ENCODE data around the gene ASCL5. TPM values are rescaled to one million over a fixed set of nuclear protein-coding genes. Genes with fewer than 3 reads are reported as not detected.

ASCL5 gene
- total and polyA plus RNA-seq, 2 donors (not counting 1 experiment from before 2014, with no cell fraction given), result not detected

- H3K79me2 ChIP-seq (ENCODE audit: control insufficient read depth, insufficient read depth, low read length), result no peaks in the 10 kb centered on the region
- no peak overlapping the region for H3K4me3 ChIP-seq (replicated peaks in 1 of 4; ENCODE audit: control extremely low read depth in 1 of 4, insufficient read depth in 1 of 4, low read depth in 3 of 4, low read length in 4 of 4)
- no peaks in the 10 kb centered on the region for H4K20me1 ChIP-seq (ENCODE audit: control insufficient read depth, extremely low read depth, insufficient read depth, low read length)
- H3K9me3 ChIP-seq (ENCODE audit: control insufficient read depth, insufficient read depth, low read depth, low read length), result no peaks in the 10 kb centered on the region
- no peak overlapping the region for H3K27ac ChIP-seq (ENCODE audit: insufficient read depth, low read length)
- H3K4me2 ChIP-seq (ENCODE audit: extremely low read depth, insufficient read depth, low read length), result no peak overlapping the region
- no peak overlapping the region for H3K9ac ChIP-seq (ENCODE audit: insufficient read depth, low read length)
- peaks cover 2% of the 10 kb centered on the region for H3K4me1 ChIP-seq (ENCODE audit: control insufficient read depth, extremely low read depth, insufficient read depth, low read length)
- no peak overlapping the region for H2AFZ ChIP-seq (ENCODE audit: low read length)
- no peak for DNase-seq (ENCODE audit: low read depth in 2 of 2)
- TF ChIP-seq CTCF (conservative IDR thresholded peaks at IDR 0.05 in 1 of 2, IDR thresholded peaks at IDR 0.05 in 1 of 2; ENCODE audit: low read depth in 1 of 2, low read length in 2 of 2) (no peak), EZH2 (IDR thresholded peaks at IDR 0.05; ENCODE audit: low read length, missing control alignments) (no peak)
- peaks cover 24% of the 10 kb centered on the region for H3K27me3 ChIP-seq (ENCODE audit: control insufficient read depth, insufficient read depth, low read length)
- no peaks in the 10 kb centered on the region for H3K36me3 ChIP-seq (ENCODE audit: control insufficient read depth, insufficient read depth, low read length)
Measured at GRCh38 chr1:201157949-201158348, 31.0 kb upstream of the ASCL5 start.

GRCh38 chr1:201156819-201157218 lies 29.8 kb upstream of the ASCL5 start:
- no peak overlapping the region for H3K27ac ChIP-seq (ENCODE audit: insufficient read depth, low read length)
- H3K79me2 ChIP-seq (ENCODE audit: control insufficient read depth, insufficient read depth, low read length), result no peaks in the 10 kb centered on the region
- H3K9ac ChIP-seq (ENCODE audit: insufficient read depth, low read length), result no peak overlapping the region
- H3K9me3 ChIP-seq (ENCODE audit: control insufficient read depth, insufficient read depth, low read depth, low read length), result no peaks in the 10 kb centered on the region
- H3K27me3 ChIP-seq (ENCODE audit: control insufficient read depth, insufficient read depth, low read length), result peaks cover 21% of the 10 kb centered on the region
- H3K4me2 ChIP-seq (ENCODE audit: extremely low read depth, insufficient read depth, low read length), result no peak overlapping the region
- H3K4me1 ChIP-seq (ENCODE audit: control insufficient read depth, extremely low read depth, insufficient read depth, low read length), result peaks cover 2% of the 10 kb centered on the region
- no peak for DNase-seq (ENCODE audit: low read depth in 2 of 2)
- H3K36me3 ChIP-seq (ENCODE audit: control insufficient read depth, insufficient read depth, low read length), result peaks cover 1% of the 10 kb centered on the region
- no peak overlapping the region for H3K4me3 ChIP-seq (replicated peaks in 1 of 4; ENCODE audit: control extremely low read depth in 1 of 4, insufficient read depth in 1 of 4, low read depth in 3 of 4, low read length in 4 of 4)
- TF ChIP-seq CTCF (conservative IDR thresholded peaks at IDR 0.05 in 1 of 2, IDR thresholded peaks at IDR 0.05 in 1 of 2; ENCODE audit: low read depth in 1 of 2, low read length in 2 of 2), result no peak
- H2AFZ ChIP-seq (ENCODE audit: low read length), result no peak overlapping the region
- no peaks in the 10 kb centered on the region for H4K20me1 ChIP-seq (ENCODE audit: control insufficient read depth, extremely low read depth, insufficient read depth, low read length)

- H3K79me2 ChIP-seq (ENCODE audit: control insufficient read depth, insufficient read depth, low read length), result no peaks in the 10 kb centered on the region
- no peak overlapping the region for H3K9ac ChIP-seq (ENCODE audit: insufficient read depth, low read length)
- H3K27ac ChIP-seq (ENCODE audit: insufficient read depth, low read length), result no peak overlapping the region
- no peaks in the 10 kb centered on the region for H4K20me1 ChIP-seq (ENCODE audit: control insufficient read depth, extremely low read depth, insufficient read depth, low read length)
- peaks cover 2% of the 10 kb centered on the region for H3K4me1 ChIP-seq (ENCODE audit: control insufficient read depth, extremely low read depth, insufficient read depth, low read length)
- TF ChIP-seq CTCF (conservative IDR thresholded peaks at IDR 0.05 in 1 of 2, IDR thresholded peaks at IDR 0.05 in 1 of 2; ENCODE audit: low read depth in 1 of 2, low read length in 2 of 2) (no peak), EZH2 (IDR thresholded peaks at IDR 0.05; ENCODE audit: low read length, missing control alignments) (no peak)
- H3K36me3 ChIP-seq (ENCODE audit: control insufficient read depth, insufficient read depth, low read length), result peaks cover 3% of the 10 kb centered on the region
- no peak overlapping the region for H3K4me2 ChIP-seq (ENCODE audit: extremely low read depth, insufficient read depth, low read length)
- no peak overlapping the region for H3K4me3 ChIP-seq (replicated peaks in 1 of 4; ENCODE audit: control extremely low read depth in 1 of 4, insufficient read depth in 1 of 4, low read depth in 3 of 4, low read length in 4 of 4)
- H3K27me3 ChIP-seq (ENCODE audit: control insufficient read depth, insufficient read depth, low read length), result peaks cover 21% of the 10 kb centered on the region
- DNase-seq (ENCODE audit: low read depth in 2 of 2), result no peak
- no peak overlapping the region for H2AFZ ChIP-seq (ENCODE audit: low read length)
- no peaks in the 10 kb centered on the region for H3K9me3 ChIP-seq (ENCODE audit: control insufficient read depth, insufficient read depth, low read depth, low read length)
Measured at GRCh38 chr1:201156346-201156745, 29.4 kb upstream of the ASCL5 start.

Data from fibroblast of lung (primary cell).